ENCODE results near the gene RALB.
A peak's percentile ranks its signal among the peaks of the same experiment; 100 is the strongest.
"Not testable (repeated sequence)": the region's sequence is repeated elsewhere in the genome, so short reads cannot be mapped to it uniquely, and the experiment has no call there.

Gene RALB

GRCh38 chr2:120231564-120231973, 21.1 kb upstream of the RALB start:
- peak overlapping the region; percentile 72 for H3K4me2 ChIP-seq (ENCODE audit: low read length)
- no peaks in the 10 kb centered on the region for H4K20me1 ChIP-seq (ENCODE audit: control insufficient read depth, insufficient read depth, low read depth, low read length)
- H3F3A ChIP-seq (ENCODE audit: control insufficient read depth, insufficient read depth): peaks cover 3% of the 10 kb centered on the region; the same call in 1 of the 2 replicates
- H3K9me3 ChIP-seq (ENCODE audit: control insufficient read depth, insufficient read depth, low read length): no peaks in the 10 kb centered on the region
- H3K79me2 ChIP-seq (ENCODE audit: control insufficient read depth, low read length): no peaks in the 10 kb centered on the region
- H3K4me3 ChIP-seq (ENCODE audit: low read length): no peak overlapping the region; the same call in 1 of the 2 replicates
- H3K9me2 ChIP-seq (replicated peaks; ENCODE audit: control insufficient read depth, low read length): no peaks in the 10 kb centered on the region
- H3K27ac ChIP-seq (ENCODE audit: low read depth, low read length): no peak overlapping the region
- peaks cover 57% of the 10 kb centered on the region for H3K4me1 ChIP-seq (ENCODE audit: control insufficient read depth, low read length)
- H3K36me3 ChIP-seq (ENCODE audit: control insufficient read depth, low read length): no peaks in the 10 kb centered on the region
- H3K27me3 ChIP-seq (ENCODE audit: control insufficient read depth, low read length): no peaks in the 10 kb centered on the region
- TF ChIP-seq EZH2phosphoT487 (IDR thresholded peaks at IDR 0.05; ENCODE audit: borderline replicate concordance, low read length): no peak
- TF ChIP-seq CTCF (IDR thresholded peaks at IDR 0.05; ENCODE audit: low read depth, low read length, poor library complexity, severe bottlenecking): no peak

- Histone ChIP-seq H3K36me3 (ENCODE audit: control insufficient read depth, low read length) (no peaks in the 10 kb centered on the region), H3K4me1 (ENCODE audit: control insufficient read depth, low read length) (peaks cover 56% of the 10 kb centered on the region)
These were observed 20.5 kb upstream of the RALB start for GRCh38 chr2:120231974-120232635.

GRCh38 chr2:120233292-120233691, 19.4 kb upstream of the RALB start:
- Histone ChIP-seq H3K9me2 (replicated peaks; ENCODE audit: control insufficient read depth, low read length) (no peaks in the 10 kb centered on the region), H3F3A (ENCODE audit: control insufficient read depth, insufficient read depth) (0 out of 2 replicates have a peak, but pooled peaks cover 3% of the 10 kb centered on the region), H3K36me3 (ENCODE audit: control insufficient read depth, low read length) (no peaks in the 10 kb centered on the region), H3K27me3 (ENCODE audit: control insufficient read depth, low read length) (no peaks in the 10 kb centered on the region), H3K27ac (ENCODE audit: low read depth, low read length) (no peak overlapping the region), H3K4me3 (ENCODE audit: low read length) (no peak overlapping the region), H3K79me2 (ENCODE audit: control insufficient read depth, low read length) (no peaks in the 10 kb centered on the region), H3K4me2 (ENCODE audit: low read length) (no peak overlapping the region), H4K20me1 (ENCODE audit: control insufficient read depth, insufficient read depth, low read depth, low read length) (no peaks in the 10 kb centered on the region), H3K4me1 (ENCODE audit: control insufficient read depth, low read length) (peaks cover 45% of the 10 kb centered on the region), H3K9me3 (ENCODE audit: control insufficient read depth, insufficient read depth, low read length) (no peaks in the 10 kb centered on the region)
- TF ChIP-seq CTCF (IDR thresholded peaks at IDR 0.05; ENCODE audit: low read depth, low read length, poor library complexity, severe bottlenecking): no peak
- no peak for TF ChIP-seq EZH2phosphoT487 (IDR thresholded peaks at IDR 0.05; ENCODE audit: borderline replicate concordance, low read length)

More at GRCh38 chr2:120231974-120232635, 20.5 kb upstream of the RALB start:
- Histone ChIP-seq H3F3A (ENCODE audit: control insufficient read depth, insufficient read depth) (peaks cover 3% of the 10 kb centered on the region; the same call in 1 of the 2 replicates), H3K4me3 (ENCODE audit: low read length) (peak overlapping the region; percentile 50), H3K27ac (ENCODE audit: low read depth, low read length) (no peak overlapping the region), H3K27me3 (ENCODE audit: control insufficient read depth, low read length) (no peaks in the 10 kb centered on the region), H3K9me3 (ENCODE audit: control insufficient read depth, insufficient read depth, low read length) (no peaks in the 10 kb centered on the region), H3K9me2 (replicated peaks; ENCODE audit: control insufficient read depth, low read length) (no peaks in the 10 kb centered on the region), H3K4me2 (ENCODE audit: low read length) (peak overlapping the region; percentile 72), H3K79me2 (ENCODE audit: control insufficient read depth, low read length) (no peaks in the 10 kb centered on the region), H4K20me1 (ENCODE audit: control insufficient read depth, insufficient read depth, low read depth, low read length) (no peaks in the 10 kb centered on the region)
- TF ChIP-seq CTCF (IDR thresholded peaks at IDR 0.05; ENCODE audit: low read depth, low read length, poor library complexity, severe bottlenecking) (no peak), EZH2phosphoT487 (IDR thresholded peaks at IDR 0.05; ENCODE audit: borderline replicate concordance, low read length) (no peak)

GRCh38 chr2:120235158-120235557, 17.5 kb upstream of the RALB start:
- not testable (repeated sequence) for H3K27ac ChIP-seq (ENCODE audit: low read depth, low read length); H3K9me3 ChIP-seq (ENCODE audit: control insufficient read depth, insufficient read depth, low read length); H3K4me2 ChIP-seq (ENCODE audit: low read length); H3K36me3 ChIP-seq (ENCODE audit: control insufficient read depth, low read length); H4K20me1 ChIP-seq (ENCODE audit: control insufficient read depth, insufficient read depth, low read depth, low read length); H3K79me2 ChIP-seq (ENCODE audit: control insufficient read depth, low read length); H3F3A ChIP-seq (ENCODE audit: control insufficient read depth, insufficient read depth); H3K4me3 ChIP-seq (ENCODE audit: low read length); H3K9me2 ChIP-seq (replicated peaks; ENCODE audit: control insufficient read depth, low read length); H3K27me3 ChIP-seq (ENCODE audit: control insufficient read depth, low read length)
- peaks cover 29% of the 10 kb centered on the region for H3K4me1 ChIP-seq (ENCODE audit: control insufficient read depth, low read length)
